ENCODE measurements around the gene NECAP2.
"Not testable (repeated sequence)": the region's sequence is repeated elsewhere in the genome, so short reads cannot be mapped to it uniquely, and the experiment has no call there.

The NECAP2 gene

GRCh38 chr1:16474166-16474800 lies 33.8 kb downstream of the NECAP2 start:
- no peaks in the 10 kb centered on the region for H3K4me1 ChIP-seq (ENCODE audit: control insufficient read depth in 5 of 5, insufficient read depth in 5 of 5, low read length in 5 of 5)
- H3K9me3 ChIP-seq (ENCODE audit: control insufficient read depth in 5 of 5, low read length in 5 of 5): no peaks in the 10 kb centered on the region
- H3K4me3 ChIP-seq (ENCODE audit: low read depth in 1 of 5, low read length in 5 of 5): no peak overlapping the region
- H3K36me3 ChIP-seq (ENCODE audit: control insufficient read depth in 5 of 5, insufficient read depth in 5 of 5, low read length in 5 of 5): peaks cover 23 to 56% (median 45%) of the 10 kb centered on the region in 5 donors
- no peak overlapping the region for H3K9ac ChIP-seq (ENCODE audit: low read length in 5 of 5)
- H3K27me3 ChIP-seq (ENCODE audit: control insufficient read depth in 5 of 5, insufficient read depth in 4 of 5, low read length in 5 of 5): no peaks in the 10 kb centered on the region
- H3K27ac ChIP-seq (ENCODE audit: low read depth, low read length): no peak overlapping the region

- H3K9me3 ChIP-seq (ENCODE audit: control insufficient read depth in 5 of 5, low read length in 5 of 5): not testable (repeated sequence)
Measured at GRCh38 chr1:16474891-16475290, 34.4 kb downstream of the NECAP2 start.

GRCh38 chr1:16475771-16476770 lies 35.5 kb downstream of the NECAP2 start:
- not testable (repeated sequence) for H3K4me3 ChIP-seq (ENCODE audit: low read depth in 1 of 5, low read length in 5 of 5); H3K27me3 ChIP-seq (ENCODE audit: control insufficient read depth in 5 of 5, insufficient read depth in 4 of 5, low read length in 5 of 5); H3K9ac ChIP-seq (ENCODE audit: low read length in 5 of 5); H3K27ac ChIP-seq (ENCODE audit: low read depth, low read length); H3K9me3 ChIP-seq (ENCODE audit: control insufficient read depth in 5 of 5, low read length in 5 of 5); H3K4me1 ChIP-seq (ENCODE audit: control insufficient read depth in 5 of 5, insufficient read depth in 5 of 5, low read length in 5 of 5)
- H3K36me3 ChIP-seq (ENCODE audit: control insufficient read depth in 5 of 5, insufficient read depth in 5 of 5, low read length in 5 of 5): peaks cover 23 to 65% (median 56%) of the 10 kb centered on the region in 5 donors

More at GRCh38 chr1:16474891-16475290, 34.4 kb downstream of the NECAP2 start:
- not testable (repeated sequence) for H3K27ac ChIP-seq (ENCODE audit: low read depth, low read length); H3K4me3 ChIP-seq (ENCODE audit: low read depth in 1 of 5, low read length in 5 of 5); H3K4me1 ChIP-seq (ENCODE audit: control insufficient read depth in 5 of 5, insufficient read depth in 5 of 5, low read length in 5 of 5); H3K9ac ChIP-seq (ENCODE audit: low read length in 5 of 5); H3K27me3 ChIP-seq (ENCODE audit: control insufficient read depth in 5 of 5, insufficient read depth in 4 of 5, low read length in 5 of 5)
- H3K36me3 ChIP-seq (ENCODE audit: control insufficient read depth in 5 of 5, insufficient read depth in 5 of 5, low read length in 5 of 5): peaks cover 23 to 56% (median 45%) of the 10 kb centered on the region in 5 donors

- Histone ChIP-seq H3K4me3 (ENCODE audit: low read depth in 1 of 5, low read length in 5 of 5) (no peak overlapping the region), H3K36me3 (ENCODE audit: control insufficient read depth in 5 of 5, insufficient read depth in 5 of 5, low read length in 5 of 5) (peaks cover 7 to 80% (median 47%) of the 10 kb centered on the region in 5 donors), H3K4me1 (ENCODE audit: control insufficient read depth in 5 of 5, insufficient read depth in 5 of 5, low read length in 5 of 5) (no peaks in the 10 kb centered on the region), H3K27ac (ENCODE audit: low read depth, low read length) (no peak overlapping the region), H3K9me3 (ENCODE audit: control insufficient read depth in 5 of 5, low read length in 5 of 5) (no peaks in the 10 kb centered on the region), H3K9ac (ENCODE audit: low read length in 5 of 5) (no peak overlapping the region), H3K27me3 (ENCODE audit: control insufficient read depth in 5 of 5, insufficient read depth in 4 of 5, low read length in 5 of 5) (no peaks in the 10 kb centered on the region)
Measured at GRCh38 chr1:16478091-16478490, 37.6 kb downstream of the NECAP2 start.

- not testable (repeated sequence) for H3K27me3 ChIP-seq (ENCODE audit: control insufficient read depth in 5 of 5, insufficient read depth in 4 of 5, low read length in 5 of 5); H3K4me1 ChIP-seq (ENCODE audit: control insufficient read depth in 5 of 5, insufficient read depth in 5 of 5, low read length in 5 of 5); H3K27ac ChIP-seq (ENCODE audit: low read depth, low read length); H3K4me3 ChIP-seq (ENCODE audit: low read depth in 1 of 5, low read length in 5 of 5); H3K9me3 ChIP-seq (ENCODE audit: control insufficient read depth in 5 of 5, low read length in 5 of 5); H3K9ac ChIP-seq (ENCODE audit: low read length in 5 of 5)
- H3K36me3 ChIP-seq (ENCODE audit: control insufficient read depth in 5 of 5, insufficient read depth in 5 of 5, low read length in 5 of 5): peaks cover 0 to 65% (median 36%) of the 10 kb centered on the region in 5 donors
Measured at GRCh38 chr1:16483146-16483545, 42.6 kb downstream of the NECAP2 start.

- H3K4me1 ChIP-seq (ENCODE audit: control insufficient read depth in 5 of 5, insufficient read depth in 5 of 5, low read length in 5 of 5); H3K4me3 ChIP-seq (ENCODE audit: low read depth in 1 of 5, low read length in 5 of 5); H3K27ac ChIP-seq (ENCODE audit: low read depth, low read length); H3K9me3 ChIP-seq (ENCODE audit: control insufficient read depth in 5 of 5, low read length in 5 of 5); H3K9ac ChIP-seq (ENCODE audit: low read length in 5 of 5); H3K27me3 ChIP-seq (ENCODE audit: control insufficient read depth in 5 of 5, insufficient read depth in 4 of 5, low read length in 5 of 5): not testable (repeated sequence)
- peaks cover 0 to 63% (median 29%) of the 10 kb centered on the region in 5 donors for H3K36me3 ChIP-seq (ENCODE audit: control insufficient read depth in 5 of 5, insufficient read depth in 5 of 5, low read length in 5 of 5)
Measured at GRCh38 chr1:16483639-16484500, 43.3 kb downstream of the NECAP2 start.

- no peak overlapping the region for H3K9ac ChIP-seq (ENCODE audit: low read length in 5 of 5)
- no peaks in the 10 kb centered on the region for H3K4me1 ChIP-seq (ENCODE audit: control insufficient read depth in 5 of 5, insufficient read depth in 5 of 5, low read length in 5 of 5)
- no peak overlapping the region for H3K27ac ChIP-seq (ENCODE audit: low read depth, low read length)
- H3K27me3 ChIP-seq (ENCODE audit: control insufficient read depth in 5 of 5, insufficient read depth in 4 of 5, low read length in 5 of 5): no peaks in the 10 kb centered on the region
- H3K9me3 ChIP-seq (ENCODE audit: control insufficient read depth in 5 of 5, low read length in 5 of 5): no peaks in the 10 kb centered on the region
- peaks cover 0 to 66% (median 32%) of the 10 kb centered on the region in 5 donors for H3K36me3 ChIP-seq (ENCODE audit: control insufficient read depth in 5 of 5, insufficient read depth in 5 of 5, low read length in 5 of 5)
- H3K4me3 ChIP-seq (ENCODE audit: low read depth in 1 of 5, low read length in 5 of 5): no peak overlapping the region
Measured at GRCh38 chr1:16484501-16484835, 43.9 kb downstream of the NECAP2 start.

- Histone ChIP-seq H3K27me3 (ENCODE audit: control insufficient read depth in 5 of 5, insufficient read depth in 4 of 5, low read length in 5 of 5) (no peaks in the 10 kb centered on the region), H3K36me3 (ENCODE audit: control insufficient read depth in 5 of 5, insufficient read depth in 5 of 5, low read length in 5 of 5) (peaks cover 0 to 71% (median 36%) of the 10 kb centered on the region in 5 donors)
Measured at GRCh38 chr1:16484931-16485330, 44.4 kb downstream of the NECAP2 start.

GRCh38 chr1:16486316-16486715 lies 45.8 kb downstream of the NECAP2 start:
- not testable (repeated sequence) for H3K4me1 ChIP-seq (ENCODE audit: control insufficient read depth in 5 of 5, insufficient read depth in 5 of 5, low read length in 5 of 5); H3K9ac ChIP-seq (ENCODE audit: low read length in 5 of 5); H3K4me3 ChIP-seq (ENCODE audit: low read depth in 1 of 5, low read length in 5 of 5); H3K27ac ChIP-seq (ENCODE audit: low read depth, low read length); H3K27me3 ChIP-seq (ENCODE audit: control insufficient read depth in 5 of 5, insufficient read depth in 4 of 5, low read length in 5 of 5); H3K9me3 ChIP-seq (ENCODE audit: control insufficient read depth in 5 of 5, low read length in 5 of 5)
- peaks cover 0 to 66% (median 35%) of the 10 kb centered on the region in 5 donors for H3K36me3 ChIP-seq (ENCODE audit: control insufficient read depth in 5 of 5, insufficient read depth in 5 of 5, low read length in 5 of 5)

More at GRCh38 chr1:16484931-16485330, 44.4 kb downstream of the NECAP2 start:
- H3K9me3 ChIP-seq (ENCODE audit: control insufficient read depth in 5 of 5, low read length in 5 of 5): no peaks in the 10 kb centered on the region
- H3K4me1 ChIP-seq (ENCODE audit: control insufficient read depth in 5 of 5, insufficient read depth in 5 of 5, low read length in 5 of 5): no peaks in the 10 kb centered on the region
- H3K9ac ChIP-seq (ENCODE audit: low read length in 5 of 5): no peak overlapping the region
- H3K4me3 ChIP-seq (ENCODE audit: low read depth in 1 of 5, low read length in 5 of 5): no peak overlapping the region
- H3K27ac ChIP-seq (ENCODE audit: low read depth, low read length): no peak overlapping the region
